DMS153 treated with DMSO at 0.1 percent for 48 hours (cell line): ENCODE data around the gene ACAT2.
"Not testable (repeated sequence)": the region's sequence is repeated elsewhere in the genome, so short reads cannot be mapped to it uniquely, and the experiment has no call there.

Experiments used
- DNase-seq: peaks from one replicate; lab custom pipeline; 2025; ENCODE audit not compliant: unreplicated experiment; lab: John Stamatoyannopoulos, UW

The ACAT2 gene

GRCh38 chr6:159729598-159730331 is 32.1 kb upstream of the ACAT2 start:
- DNase-seq = no peak

DNA sequence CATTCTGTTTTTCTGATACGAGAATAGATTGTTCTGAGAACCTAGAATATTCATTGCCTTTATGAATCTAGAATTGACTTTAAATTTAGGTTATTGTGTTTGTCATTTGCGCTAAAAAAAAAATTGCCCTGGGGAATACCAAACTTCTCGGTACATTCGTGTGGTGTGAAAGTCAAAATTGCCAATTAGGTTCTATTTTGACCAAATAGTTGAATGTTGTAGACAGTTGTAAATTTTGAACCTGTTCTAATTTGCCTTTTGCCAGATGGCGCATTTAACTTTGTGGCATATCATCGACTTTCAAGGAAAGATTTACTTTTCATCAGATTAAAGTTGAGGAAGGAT is 31.5 kb upstream of the ACAT2 start:
- no peak for DNase-seq

- DNase-seq = not testable (repeated sequence)
These were observed 29.3 kb upstream of the ACAT2 start for GRCh38 chr6:159732550-159732949.

GRCh38 chr6:159733395-159733794 is 28.4 kb upstream of the ACAT2 start:
- DNase-seq = not testable (repeated sequence)

DNA sequence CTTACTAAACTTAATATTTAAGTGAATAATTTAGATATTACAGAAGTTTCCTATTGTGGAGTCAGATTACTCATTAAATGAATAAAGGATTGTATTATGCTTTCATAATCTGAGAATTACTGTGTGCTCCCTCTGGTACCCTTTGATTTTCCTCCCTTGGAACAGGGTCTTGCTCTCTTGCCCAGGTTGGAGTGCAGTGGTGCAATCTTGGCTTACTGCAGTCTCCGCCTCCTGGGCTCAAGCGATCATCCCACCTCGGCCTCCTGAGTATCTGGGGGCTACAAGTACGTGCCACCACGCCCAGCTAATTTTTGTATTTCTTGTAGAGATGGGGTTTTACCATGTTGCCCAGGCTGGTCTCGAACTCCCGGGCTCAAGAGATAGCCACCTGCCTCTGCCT is 24.9 kb upstream of the ACAT2 start:
- DNase-seq = no peak

DNA sequence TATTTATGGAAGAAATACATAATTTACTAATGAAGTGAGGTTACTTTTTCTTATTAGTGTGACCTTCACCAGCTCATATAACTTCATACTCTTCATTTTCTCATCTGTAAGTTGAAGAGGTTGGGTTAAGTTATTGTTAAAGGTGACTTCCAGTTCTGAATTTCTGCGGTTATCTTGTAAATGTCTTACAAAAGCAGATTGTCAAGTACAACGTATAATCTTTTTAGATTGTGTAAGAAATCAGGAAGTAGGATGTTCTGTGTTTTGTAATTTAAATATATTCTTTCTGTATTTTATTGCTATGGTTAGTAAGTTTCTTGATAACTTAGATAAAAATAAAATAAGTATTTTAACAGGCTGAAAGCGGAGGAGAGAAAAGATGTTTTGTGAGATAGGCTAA is 22.5 kb upstream of the ACAT2 start:
- DNase-seq = no peak

DNA sequence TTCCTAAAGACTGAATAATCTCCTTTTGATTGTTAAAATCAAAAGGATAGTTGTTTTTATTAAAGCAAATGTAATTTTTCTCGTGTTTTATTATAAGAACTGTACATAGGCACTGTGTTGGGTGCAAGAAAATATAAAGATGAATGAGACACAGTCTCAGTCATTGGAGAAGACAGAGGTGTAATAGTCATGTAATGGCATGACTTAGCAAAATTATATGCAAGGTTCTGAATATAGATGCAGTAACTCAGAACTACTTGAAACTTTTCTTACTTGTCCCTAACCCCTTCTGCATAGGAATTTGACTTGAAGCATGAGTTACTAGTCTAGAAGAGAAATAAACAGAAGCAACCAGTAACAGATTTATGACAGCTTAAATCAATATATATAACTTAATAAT is 19.7 kb upstream of the ACAT2 start:
- DNase-seq = no peak

DNA sequence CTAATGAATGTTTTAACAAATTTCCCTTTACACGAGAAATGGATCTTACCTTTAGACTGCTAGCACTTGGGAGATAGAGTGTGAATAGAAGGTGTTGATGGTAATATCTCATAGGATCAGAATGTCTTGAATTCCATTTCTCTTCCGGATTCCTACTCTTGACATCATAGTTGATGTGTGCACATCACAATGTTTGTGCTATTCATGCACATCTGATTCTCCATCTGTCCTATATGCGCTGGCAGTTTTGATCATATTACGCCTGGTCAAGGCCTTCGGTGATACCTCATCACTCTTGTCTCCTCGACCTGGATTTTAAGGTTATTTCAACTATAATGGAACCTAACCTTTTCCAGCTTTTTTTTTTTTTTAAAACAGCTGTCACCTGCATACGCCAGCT is 16.8 kb upstream of the ACAT2 start:
- DNase-seq = no peak

DNA sequence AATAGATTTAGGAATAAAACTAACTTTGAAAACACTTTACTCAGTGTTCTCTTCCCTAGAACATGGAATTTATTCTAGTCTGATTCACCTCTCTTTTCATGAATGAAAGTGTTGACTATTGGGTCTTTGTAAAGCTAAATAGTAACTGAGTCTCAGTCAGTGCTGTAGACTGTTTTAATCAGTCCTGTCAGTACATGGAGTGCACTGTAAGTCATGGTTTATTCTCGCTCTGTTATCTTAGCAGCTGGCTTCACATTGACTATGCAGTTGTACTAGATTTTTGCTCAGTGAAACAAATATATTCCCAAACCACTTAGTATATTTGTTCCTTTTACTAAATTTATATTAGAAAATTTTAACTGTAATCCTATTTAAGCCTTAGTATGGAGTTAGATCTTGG is 15.1 kb upstream of the ACAT2 start:
- DNase-seq = no peak

DNA sequence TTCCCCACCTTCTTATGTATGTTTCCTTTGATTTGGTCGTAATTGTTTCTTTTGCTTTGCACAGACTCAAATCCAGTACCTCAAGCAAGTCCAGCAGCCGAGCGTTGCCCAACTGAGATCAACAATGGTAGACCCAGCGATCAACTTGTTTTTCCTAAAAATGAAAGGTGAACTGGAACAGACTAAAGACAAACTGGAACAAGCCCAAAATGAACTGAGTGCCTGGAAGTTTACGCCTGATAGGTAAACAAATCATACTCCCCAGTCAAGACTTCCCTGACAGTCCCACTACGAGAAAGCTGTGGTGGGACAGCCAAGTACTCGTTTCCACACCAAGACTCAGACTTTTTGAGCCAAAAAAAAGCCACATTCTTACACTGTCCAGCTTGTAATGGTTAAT is 13.7 kb upstream of the ACAT2 start:
- not testable (repeated sequence) for DNase-seq

- DNase-seq = no peak
These were observed 10.4 kb upstream of the ACAT2 start for GRCh38 chr6:159751448-159751847.

GRCh38 chr6:159753081-159753872 is 8.6 kb upstream of the ACAT2 start:
- DNase-seq = no peak

DNA sequence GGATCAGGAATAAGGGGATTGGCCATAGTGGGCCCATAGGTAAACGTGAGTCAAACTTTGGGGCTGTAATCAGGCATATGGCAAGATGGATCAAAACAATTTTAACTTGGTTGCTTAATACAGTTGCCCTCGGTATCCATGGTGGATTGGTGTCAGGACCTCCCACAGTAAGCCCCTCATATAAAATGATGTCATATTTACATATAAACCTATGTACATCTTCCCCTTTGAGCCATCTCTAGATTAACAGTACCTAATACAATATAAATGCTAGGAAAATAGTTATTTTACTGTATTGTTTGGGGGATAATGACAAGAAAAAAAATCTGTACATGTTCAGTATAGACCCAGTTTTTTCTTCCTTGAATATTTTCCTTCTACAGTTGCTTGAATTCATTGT is 7.4 kb upstream of the ACAT2 start:
- no peak for DNase-seq

GRCh38 chr6:159754959-159755914 is 6.6 kb upstream of the ACAT2 start:
- no peak for DNase-seq

DNA sequence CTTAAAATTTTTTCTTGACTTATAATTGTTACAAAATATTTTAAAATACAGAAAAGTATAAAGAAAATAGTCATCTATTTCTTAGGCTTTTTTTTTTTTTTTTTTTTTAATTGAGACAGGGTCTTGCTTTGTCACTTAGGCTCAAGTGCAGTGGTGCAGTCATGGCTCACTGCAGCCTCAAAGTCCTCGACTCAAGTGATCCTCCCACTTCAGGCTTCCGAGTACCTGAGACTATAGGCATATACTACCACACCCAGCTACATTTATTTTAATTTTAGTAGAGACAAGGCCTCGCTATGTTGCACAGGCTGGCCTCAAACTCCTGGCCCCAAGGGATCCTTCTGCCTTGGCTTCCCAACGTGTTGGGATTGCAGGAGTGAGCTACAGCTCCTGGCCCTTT is 5.3 kb upstream of the ACAT2 start:
- DNase-seq = no peak

DNA sequence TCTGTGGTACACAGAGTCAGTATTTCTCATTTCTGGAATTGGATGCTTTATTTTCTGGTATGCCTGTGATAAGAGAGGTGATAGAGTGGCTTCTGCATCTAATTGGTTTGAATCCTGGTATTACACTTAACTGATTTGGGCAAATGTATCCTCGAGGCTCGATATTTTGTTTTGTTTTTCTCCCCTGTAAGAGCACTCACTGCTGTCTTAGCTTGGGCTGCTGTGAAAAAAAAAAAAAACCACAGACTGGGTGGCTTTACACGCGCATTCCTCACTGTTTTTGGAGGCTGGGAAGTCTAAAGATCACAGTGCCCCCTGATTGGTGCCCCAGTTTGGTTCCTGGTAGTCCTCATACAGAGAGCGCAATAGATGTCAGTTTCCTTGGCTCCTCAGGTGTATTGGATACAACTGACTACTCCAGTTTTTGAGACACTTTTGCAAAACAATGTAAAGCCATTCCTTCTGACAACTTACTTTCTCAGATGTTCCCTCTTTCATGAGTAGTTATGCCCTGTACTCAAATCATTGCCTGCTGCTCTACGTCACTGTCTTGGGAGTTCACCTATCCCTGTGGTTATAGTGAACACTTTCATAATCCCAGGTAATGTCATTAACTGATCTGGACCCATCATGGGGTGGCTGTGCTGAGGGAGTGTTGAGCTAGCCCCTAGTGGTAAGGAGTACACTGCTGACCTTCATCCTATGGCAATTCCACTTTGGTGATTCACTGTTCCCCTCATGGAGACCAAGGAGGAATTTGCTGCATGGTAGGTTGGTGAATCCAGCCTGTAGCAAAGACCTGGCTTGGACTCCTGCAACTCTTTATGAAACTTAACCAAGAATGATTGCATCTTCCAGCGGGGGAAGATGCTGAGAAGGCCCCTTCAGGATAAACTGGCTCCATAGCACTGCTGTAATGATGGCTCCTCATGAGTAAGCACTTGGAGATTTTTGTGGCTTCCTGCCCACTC is 3.5 kb upstream of the ACAT2 start:
- no peak for DNase-seq

DNA sequence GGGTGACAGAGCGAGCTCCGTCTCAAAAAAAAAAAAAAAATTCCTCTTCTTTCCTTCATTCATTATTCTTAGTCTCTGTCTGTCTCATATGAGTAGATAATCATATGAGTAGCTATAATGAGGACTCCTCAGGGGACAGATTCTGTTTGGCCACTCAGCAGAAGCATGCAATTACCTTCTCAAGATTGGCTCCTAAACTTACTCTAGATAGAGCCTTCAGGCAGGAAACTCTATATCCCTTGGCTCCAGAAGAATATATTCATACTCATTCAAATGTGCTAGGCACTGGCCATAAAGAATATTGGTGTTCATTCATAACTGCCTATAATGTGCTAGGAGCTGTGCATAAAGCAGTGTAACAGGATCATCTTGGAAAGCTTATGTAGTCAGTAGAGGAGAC is 2.2 kb upstream of the ACAT2 start:
- DNase-seq = no peak

DNA sequence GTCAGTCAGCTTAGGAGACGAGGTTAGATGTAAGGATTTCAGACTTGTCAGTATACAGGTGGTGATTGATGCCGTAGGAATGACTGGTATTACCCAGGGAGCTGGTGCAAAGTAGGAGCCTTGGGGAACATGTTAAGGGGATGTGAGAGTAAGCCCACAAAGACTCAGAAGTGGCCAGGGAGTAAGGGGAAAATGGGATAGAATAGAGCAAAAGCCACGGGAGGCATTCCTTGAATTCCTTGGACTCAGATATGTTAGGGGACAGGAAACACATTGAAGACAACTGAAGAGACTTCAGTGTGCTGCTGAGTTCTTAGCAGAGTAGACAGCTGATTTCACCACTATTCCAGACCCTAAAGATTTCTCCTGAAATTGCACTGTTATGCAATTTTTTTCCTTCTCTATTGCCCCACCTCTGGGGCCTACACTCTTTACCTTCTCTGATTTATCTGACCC is 1.2 kb upstream of the ACAT2 start:
- no peak for DNase-seq

DNA sequence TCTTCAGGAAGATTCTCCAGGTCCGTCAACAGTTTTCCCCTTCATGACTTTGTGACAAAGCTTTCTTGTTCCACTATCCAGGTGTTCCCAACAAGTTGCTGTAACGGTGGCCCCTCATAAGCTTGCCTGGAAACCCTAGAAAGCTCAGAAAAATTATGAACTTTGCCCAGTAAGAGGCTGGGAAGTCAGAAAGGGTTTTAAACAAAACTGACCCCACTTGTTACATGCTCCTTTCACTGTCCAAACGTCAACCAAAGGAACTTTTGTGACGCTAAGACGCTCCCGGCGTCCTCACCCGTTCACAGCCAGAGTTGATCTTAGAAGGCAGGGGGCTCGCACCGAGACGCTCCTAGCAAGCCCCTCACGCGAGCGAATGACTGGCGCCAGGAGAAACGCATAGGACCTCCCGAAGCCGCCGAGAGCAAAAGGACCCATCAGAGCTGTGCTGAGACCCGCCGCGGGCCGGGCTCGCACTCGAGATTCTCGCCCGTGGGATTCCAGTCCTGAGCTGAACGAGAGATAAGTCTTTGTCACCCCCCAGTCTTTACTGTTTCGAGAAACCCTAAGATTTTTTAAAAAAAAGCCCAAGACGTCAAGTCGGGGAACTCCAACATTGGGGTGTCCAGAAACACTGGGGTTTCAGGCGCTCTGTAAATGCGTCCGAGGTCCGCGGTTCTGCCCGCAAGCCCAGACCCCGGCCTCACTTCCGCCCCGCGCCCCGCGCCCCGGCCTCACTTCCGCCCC is 544 bp upstream of the ACAT2 start:
- DNase-seq = no peak
